ENCODE measurements around the gene KIF19.
"Not testable (repeated sequence)": the region's sequence is repeated elsewhere in the genome, so short reads cannot be mapped to it uniquely, and the experiment has no call there.

The KIF19 gene

GRCh38 chr17:74387365-74388218, 61.6 kb downstream of the KIF19 start:
- in situ Hi-C loops (cut with MboI; ENCODE audit: low sequenced_read_pairs) = no loop called here

- in situ Hi-C loops (cut with MboI; ENCODE audit: low sequenced_read_pairs) = no loop called here
Measured at GRCh38 chr17:74389084-74389753, 63.2 kb downstream of the KIF19 start.

- in situ Hi-C loops (cut with MboI; ENCODE audit: low sequenced_read_pairs) = no loop called here
Measured at GRCh38 chr17:74389937-74390679, 64.1 kb downstream of the KIF19 start.

- in situ Hi-C loops (cut with MboI; ENCODE audit: low sequenced_read_pairs) = no loop called here
Measured at GRCh38 chr17:74390680-74391653, 64.9 kb downstream of the KIF19 start.

GRCh38 chr17:74391771-74392170, 65.7 kb downstream of the KIF19 start:
- in situ Hi-C loops (cut with MboI; ENCODE audit: low sequenced_read_pairs) = no loop called here

DNA sequence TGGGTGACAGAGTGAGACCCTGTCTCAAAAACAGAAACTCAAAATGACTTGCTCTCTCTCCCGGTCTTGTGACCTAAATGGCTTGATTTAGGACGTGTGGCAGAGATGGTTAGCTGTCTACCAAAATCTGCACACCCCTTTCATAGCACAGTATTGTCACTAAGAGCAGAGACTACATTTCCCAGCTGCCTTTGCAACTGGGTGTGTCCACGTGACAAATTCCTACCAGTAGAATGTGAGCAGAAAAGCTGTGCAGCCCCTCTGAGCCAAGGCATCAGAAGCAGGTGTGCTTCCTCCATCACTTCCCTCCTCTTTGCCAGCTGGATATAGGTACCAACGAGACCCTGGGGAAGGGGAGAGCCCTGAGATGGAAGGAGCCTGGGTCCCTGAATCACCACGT, 66.8 kb downstream of the KIF19 start:
- in situ Hi-C loops (cut with MboI; ENCODE audit: low sequenced_read_pairs) = no loop called here

DNA sequence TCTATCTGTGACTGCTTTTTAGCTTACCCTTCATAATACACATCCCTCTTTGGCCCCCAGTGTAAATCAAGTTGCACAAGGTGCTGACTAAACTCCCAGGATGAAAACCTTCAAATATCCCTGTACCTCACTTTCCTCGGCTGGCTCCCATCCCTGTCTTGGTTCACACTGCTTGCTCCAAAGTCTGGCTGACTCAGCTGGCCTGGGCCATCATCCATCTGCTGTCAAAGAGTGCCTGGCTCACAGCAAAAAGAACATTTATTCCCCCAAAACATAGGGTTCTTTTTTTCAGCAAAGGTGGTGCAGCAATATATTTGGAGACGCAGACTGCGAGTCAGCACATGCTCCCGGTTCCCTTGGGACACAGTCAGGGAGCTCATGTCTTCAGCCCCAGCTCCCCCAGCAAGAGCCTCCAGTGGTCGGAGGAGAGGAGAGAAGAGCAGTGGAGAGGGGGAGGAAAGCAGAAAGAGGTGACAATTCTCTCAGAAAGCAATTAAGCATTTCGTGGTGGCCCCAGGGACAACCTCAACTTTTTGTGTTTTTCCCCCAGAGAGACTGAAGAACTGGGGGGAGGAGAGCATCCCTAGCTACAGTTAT, 67.4 kb downstream of the KIF19 start:
- in situ Hi-C loops (cut with MboI; ENCODE audit: low sequenced_read_pairs) = no loop called here

DNA sequence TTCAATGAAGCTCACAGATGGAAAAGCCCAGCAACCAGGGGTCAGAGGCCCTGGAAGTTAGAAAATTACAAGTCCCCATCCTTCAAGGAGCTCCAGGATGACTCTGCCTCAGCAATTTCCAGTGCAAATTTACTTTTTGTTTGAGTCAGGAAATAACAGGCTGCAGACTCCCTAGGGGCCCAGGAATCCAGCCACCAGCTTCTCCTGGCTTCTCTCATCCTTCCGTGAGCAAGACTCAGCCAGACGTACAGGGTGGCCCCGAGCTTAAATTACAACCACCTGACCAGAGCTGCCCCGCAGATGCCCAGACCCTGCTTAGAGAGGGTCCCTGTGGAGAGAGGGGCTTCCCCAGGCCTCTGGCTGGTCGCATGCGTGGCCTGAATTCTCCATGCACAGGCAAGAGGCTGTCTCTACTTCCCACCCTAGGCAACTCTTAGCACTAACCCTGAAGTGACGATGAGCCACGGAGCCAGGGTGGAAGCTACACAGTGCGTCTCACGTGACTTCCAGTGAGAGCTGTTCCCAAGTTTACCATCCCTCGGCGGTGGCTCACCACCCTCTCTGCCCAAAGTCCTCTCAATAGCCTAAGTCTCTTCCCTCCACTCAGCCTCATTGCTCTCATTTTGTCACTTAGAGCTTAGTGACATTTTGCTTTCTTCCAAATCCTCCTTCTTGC, 68.4 kb downstream of the KIF19 start:
- in situ Hi-C loops (cut with MboI; ENCODE audit: low sequenced_read_pairs) = no loop called here

- in situ Hi-C loops (cut with MboI; ENCODE audit: low sequenced_read_pairs) = no loop called here
Measured at GRCh38 chr17:74394977-74395376, 69.0 kb downstream of the KIF19 start.

- in situ Hi-C loops (cut with MboI; ENCODE audit: low sequenced_read_pairs) = no loop called here
Measured at GRCh38 chr17:74396567-74396966, 70.5 kb downstream of the KIF19 start.

- in situ Hi-C loops (cut with MboI; ENCODE audit: low sequenced_read_pairs) = no loop called here
Measured at GRCh38 chr17:74402048-74402447, 76.0 kb downstream of the KIF19 start.

DNA sequence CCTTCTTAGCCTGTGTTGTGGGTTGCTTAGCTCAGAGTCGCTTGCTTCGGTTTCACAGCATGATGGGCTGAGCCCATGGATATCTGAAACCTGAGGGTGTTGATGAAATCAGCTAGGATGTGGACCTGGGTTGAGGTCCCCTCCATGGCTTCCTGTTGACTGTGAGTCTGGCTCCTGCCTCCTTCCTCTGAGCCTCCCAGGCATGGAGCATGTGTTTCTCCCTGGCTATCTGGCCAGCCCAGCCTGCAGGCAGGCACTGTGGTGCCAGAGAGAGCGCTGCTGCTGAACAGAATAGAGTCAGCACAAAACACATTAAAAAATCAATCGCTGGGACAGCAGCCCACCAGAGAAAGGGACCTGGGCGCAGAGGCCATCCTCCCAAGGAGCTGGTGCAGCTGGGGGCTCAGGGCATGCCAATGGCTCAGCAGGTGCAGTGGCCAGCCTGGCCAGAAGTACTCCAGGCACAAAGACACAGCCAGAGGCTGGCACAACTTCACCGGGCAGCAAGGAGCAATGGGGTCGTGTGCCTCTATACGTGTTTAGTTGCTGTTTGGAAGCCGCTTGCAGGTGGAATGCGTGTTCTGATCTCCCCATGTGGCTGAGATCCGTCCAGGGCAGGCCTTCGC, 77.6 kb downstream of the KIF19 start:
- in situ Hi-C loops (cut with MboI; ENCODE audit: low sequenced_read_pairs) = no loop called here

GRCh38 chr17:74404218-74404617, 78.2 kb downstream of the KIF19 start:
- in situ Hi-C loops (cut with MboI; ENCODE audit: low sequenced_read_pairs) = no loop called here

DNA sequence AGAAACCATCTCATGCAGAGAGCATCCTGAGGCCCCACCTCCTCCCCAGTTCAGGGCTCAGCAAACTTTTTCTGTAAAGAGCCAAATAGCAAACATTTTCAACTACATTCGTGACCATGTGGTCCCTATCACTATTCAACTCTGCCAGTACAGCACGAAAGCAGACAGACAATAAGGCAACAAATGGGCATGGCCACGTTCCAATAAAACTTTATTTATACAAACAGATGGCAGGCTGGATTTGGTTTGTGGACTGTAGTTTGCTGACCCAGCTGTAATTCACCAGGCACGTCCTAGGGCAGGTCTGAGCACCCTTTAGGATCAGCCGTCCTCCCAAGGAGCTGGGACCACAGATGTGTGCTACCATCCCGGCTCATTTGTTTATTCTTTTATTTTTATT, 78.8 kb downstream of the KIF19 start:
- in situ Hi-C loops (cut with MboI; ENCODE audit: low sequenced_read_pairs) = no loop called here

DNA sequence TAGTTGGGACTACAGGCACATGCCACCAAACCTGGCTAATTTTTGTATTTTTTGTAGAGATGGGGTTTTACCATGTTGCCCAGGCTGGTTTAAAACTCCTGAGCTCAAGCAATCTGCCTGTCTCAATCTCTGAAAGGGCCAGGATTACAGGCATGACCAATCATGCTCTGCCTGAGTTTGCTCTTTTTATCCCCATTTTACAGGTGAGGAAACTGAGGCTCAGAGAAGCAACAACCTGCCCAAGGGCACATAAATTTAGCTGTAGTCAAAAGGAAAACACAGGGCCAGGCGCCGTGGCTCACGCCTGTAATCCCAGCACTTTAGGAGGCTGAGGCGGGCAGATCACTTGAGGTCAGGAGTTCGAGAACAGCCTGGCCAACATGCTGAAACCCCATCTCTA, 79.3 kb downstream of the KIF19 start:
- in situ Hi-C loops (cut with MboI; ENCODE audit: low sequenced_read_pairs) = not testable (repeated sequence)
